ENCODE measurements around the gene GPR107.

GPR107 gene

DNA sequence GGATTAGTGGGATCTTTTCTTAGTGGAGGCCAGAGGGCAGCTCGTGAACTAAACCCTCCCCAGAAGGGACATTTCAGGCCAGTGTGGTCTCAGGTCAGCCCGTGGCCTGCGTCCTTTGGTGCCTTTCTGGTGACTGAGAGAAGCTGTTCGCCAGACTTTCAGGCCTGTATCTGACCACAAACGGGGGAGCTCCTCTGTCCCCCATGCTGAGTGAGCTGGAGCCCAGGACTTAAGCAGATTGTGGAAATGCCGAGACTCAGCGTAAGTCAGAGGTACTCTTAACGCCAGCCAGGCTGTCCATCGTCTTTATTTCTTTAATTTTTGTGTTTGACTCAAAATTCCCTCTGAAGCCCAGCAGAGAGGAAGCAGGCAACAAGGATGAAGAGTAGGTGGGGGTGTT is 63.7 kb downstream of the GPR107 start:
- TF ChIP-seq, protein P1, sequence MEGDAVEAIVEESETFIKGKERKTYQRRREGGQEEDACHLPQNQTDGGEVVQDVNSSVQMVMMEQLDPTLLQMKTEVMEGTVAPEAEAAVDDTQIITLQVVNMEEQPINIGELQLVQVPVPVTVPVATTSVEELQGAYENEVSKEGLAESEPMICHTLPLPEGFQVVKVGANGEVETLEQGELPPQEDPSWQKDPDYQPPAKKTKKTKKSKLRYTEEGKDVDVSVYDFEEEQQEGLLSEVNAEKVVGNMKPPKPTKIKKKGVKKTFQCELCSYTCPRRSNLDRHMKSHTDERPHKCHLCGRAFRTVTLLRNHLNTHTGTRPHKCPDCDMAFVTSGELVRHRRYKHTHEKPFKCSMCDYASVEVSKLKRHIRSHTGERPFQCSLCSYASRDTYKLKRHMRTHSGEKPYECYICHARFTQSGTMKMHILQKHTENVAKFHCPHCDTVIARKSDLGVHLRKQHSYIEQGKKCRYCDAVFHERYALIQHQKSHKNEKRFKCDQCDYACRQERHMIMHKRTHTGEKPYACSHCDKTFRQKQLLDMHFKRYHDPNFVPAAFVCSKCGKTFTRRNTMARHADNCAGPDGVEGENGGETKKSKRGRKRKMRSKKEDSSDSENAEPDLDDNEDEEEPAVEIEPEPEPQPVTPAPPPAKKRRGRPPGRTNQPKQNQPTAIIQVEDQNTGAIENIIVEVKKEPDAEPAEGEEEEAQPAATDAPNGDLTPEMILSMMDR (IDR thresholded peaks at IDR 0.05; ENCODE audit: control extremely low read depth, extremely low read depth, low read depth, missing control alignments), result no peak
- ChIA-PET POLR2A (no interaction called here), CTCF (interaction anchor here (0.6 to 3.1 kb wide), 6 partner anchors 9 to 124 kb away, joined by 3 to 7 read pairs (median 4); no protein-coding TSS in a partner anchor)
- DNase-seq (ENCODE audit: extremely low spot score), result no peak

GRCh38 chr9:130117816-130118632 is 64.3 kb downstream of the GPR107 start:
- TF ChIP-seq, protein P1 (IDR thresholded peaks at IDR 0.05; ENCODE audit: control extremely low read depth, extremely low read depth, low read depth, missing control alignments), result no peak
- CTCF ChIA-PET, result interaction anchor here (0.6 to 3.1 kb wide), 6 partner anchors 9 to 123 kb away, joined by 3 to 7 read pairs (median 4); no protein-coding TSS in a partner anchor
- DNase-seq (ENCODE audit: extremely low spot score), result no peak
- POLR2A ChIA-PET, result no interaction called here

GRCh38 chr9:130118841-130119518 is 65.3 kb downstream of the GPR107 start:
- ChIA-PET CTCF (interaction anchor here (0.7 to 1.6 kb wide), 2 partner anchors 13 to 18 kb away, joined by 3 read pairs; no protein-coding TSS in a partner anchor), POLR2A (no interaction called here)
- TF ChIP-seq, protein P1 (IDR thresholded peaks at IDR 0.05; ENCODE audit: control extremely low read depth, extremely low read depth, low read depth, missing control alignments), result no peak
- no peak for DNase-seq (ENCODE audit: extremely low spot score)

- DNase-seq (ENCODE audit: extremely low spot score), result no peak
- POLR2A ChIA-PET, result no interaction called here
- TF ChIP-seq, protein P1 (IDR thresholded peaks at IDR 0.05; ENCODE audit: control extremely low read depth, extremely low read depth, low read depth, missing control alignments), result no peak
- CTCF ChIA-PET, result interaction anchor here (0.7 to 1.6 kb wide), 3 partner anchors 13 to 18 kb away, joined by 3 to 4 read pairs (median 3); no protein-coding TSS in a partner anchor
Observed at GRCh38 chr9:130119519-130120298, 66.0 kb downstream of the GPR107 start.

DNA sequence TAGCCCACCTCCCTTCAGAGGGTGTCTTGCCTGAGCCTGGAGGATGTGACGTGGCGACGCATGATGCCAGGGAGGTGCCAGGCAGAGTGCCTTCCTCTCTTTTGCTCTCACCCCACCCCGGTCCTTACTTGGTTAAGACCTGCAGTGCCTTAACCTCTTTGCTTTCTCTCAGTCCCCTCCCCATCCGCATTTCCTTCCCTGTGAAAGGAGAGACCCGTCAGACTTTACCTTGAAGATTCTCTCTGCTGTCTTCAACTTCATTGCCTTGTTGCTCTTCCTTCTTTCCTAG is 66.5 kb downstream of the GPR107 start:
- ChIA-PET CTCF (interaction anchor here (1.0 to 1.6 kb wide), 4 partner anchors 13 to 19 kb away, joined by 3 to 4 read pairs (median 4); no protein-coding TSS in a partner anchor), POLR2A (no interaction called here)
- TF ChIP-seq, protein P1 (IDR thresholded peaks at IDR 0.05; ENCODE audit: control extremely low read depth, extremely low read depth, low read depth, missing control alignments), result no peak
- no peak for DNase-seq (ENCODE audit: extremely low spot score)

GRCh38 chr9:130120832-130121231 is 67.1 kb downstream of the GPR107 start:
- TF ChIP-seq, protein P1 (IDR thresholded peaks at IDR 0.05; ENCODE audit: control extremely low read depth, extremely low read depth, low read depth, missing control alignments), result no peak
- DNase-seq (ENCODE audit: extremely low spot score), result no peak
- ChIA-PET CTCF (interaction anchor here (1.0 to 1.6 kb wide), 8 partner anchors 9 to 247 kb away, joined by 3 to 5 read pairs (median 4); no protein-coding TSS in a partner anchor), POLR2A (no interaction called here)
